GM19395 (cell line): ENCODE measurements around the gene CANX.

Source experiments
- ATAC-seq: cut with Tn5 transposase; IDR thresholded peaks from one replicate; pipeline ENCODE4 v1.9.1; 2021; ENCODE audit warnings: mild to moderate bottlenecking, moderate library complexity; ENCODE audit not compliant: unreplicated experiment

Gene CANX

GRCh38 chr5:179749857-179750508 lies 51.2 kb downstream of the CANX start:
- no peak for ATAC-seq

- no peak for ATAC-seq
Measured at GRCh38 chr5:179753971-179754370, 55.2 kb downstream of the CANX start.

GRCh38 chr5:179755022-179755421 lies 56.3 kb downstream of the CANX start:
- no peak for ATAC-seq

- ATAC-seq, result no peak
Measured at GRCh38 chr5:179758955-179759354, 60.2 kb downstream of the CANX start.

GRCh38 chr5:179759581-179760551 lies 61.1 kb downstream of the CANX start:
- peak; percentile 54 for ATAC-seq

- no peak for ATAC-seq
Measured at GRCh38 chr5:179762079-179762780, 63.5 kb downstream of the CANX start.

GRCh38 chr5:179762781-179763176 lies 64.0 kb downstream of the CANX start:
- no peak for ATAC-seq

- ATAC-seq, result no peak
Measured at GRCh38 chr5:179763215-179763945, 64.6 kb downstream of the CANX start.

GRCh38 chr5:179764056-179764455 lies 65.3 kb downstream of the CANX start:
- ATAC-seq, result no peak

GRCh38 chr5:179765400-179765799 lies 66.6 kb downstream of the CANX start:
- no peak for ATAC-seq

GRCh38 chr5:179766021-179766725 lies 67.4 kb downstream of the CANX start:
- ATAC-seq, result no peak

- ATAC-seq, result no peak
Measured at GRCh38 chr5:179766726-179767455, 68.1 kb downstream of the CANX start.

- no peak for ATAC-seq
Measured at GRCh38 chr5:179767496-179768100, 68.8 kb downstream of the CANX start.

GRCh38 chr5:179768326-179769085 lies 69.7 kb downstream of the CANX start:
- ATAC-seq, result no peak

- no peak for ATAC-seq
Measured at GRCh38 chr5:179769271-179769670, 70.5 kb downstream of the CANX start.

- no peak for ATAC-seq
Measured at GRCh38 chr5:179769796-179770195, 71.0 kb downstream of the CANX start.

GRCh38 chr5:179771311-179771895 lies 72.6 kb downstream of the CANX start:
- no peak for ATAC-seq

- no peak for ATAC-seq
Measured at GRCh38 chr5:179772351-179772750, 73.6 kb downstream of the CANX start.
